K562 (cell line): Measurements from ENCODE around the gene RABL2A. TPM values are rescaled to one million over a fixed set of nuclear protein-coding genes. Genes with fewer than 3 reads are reported as not detected.
"Not testable (repeated sequence)": the region's sequence is repeated elsewhere in the genome, so short reads cannot be mapped to it uniquely, and the experiment has no call there.

Source experiments
- ATAC-seq: fragments of 200-7000 bp; cut with Tn5 transposase; 3 replicates; pipeline ENCODE4 v1.9.1; 2020; ENCODE audit warnings: moderate library complexity
- BruUV-seq: library from RNA; stranded (reverse); fragments of 400-500 nt; replicated peaks from 2 replicates; lab custom pipeline; 2021; lab: Mats Ljungman, UMichigan
- CTCF ChIA-PET: fragments of 300-600 bp; formaldehyde crosslinking; extraction: SDS; loops from one replicate; lab custom pipeline; 2021; ENCODE audit warnings: low intra/inter-chr PET ratio; lab: Yijun Ruan, JAX
- POLR2A ChIA-PET: fragments of 300-600, 350-650 bp; sonication (Branson Sonifier 250); formaldehyde crosslinking; extraction: SDS; loops from one replicate; lab custom pipeline; 2021; ENCODE audit warnings: antibody characterized with exemption, inconsistent platforms; lab: Yijun Ruan, JAX
- DNase-seq, 4 experiments: peaks; one replicate each; pipeline versions ENCODE4 v3.0.0 to v3.0.0-alpha.2; 2011 to 2018; ENCODE audit warnings: low spot score in 3 of 4, mixed read lengths in 3 of 4; ENCODE audit errors: extremely low read depth in 1 of 4
- FAIRE-seq: peaks from 2 replicates; lab custom pipeline; 2011; peaks lifted over from hg19 to GRCh38; lab: Jason Lieb, UNC
- H2AFZ ChIP-seq: 2 replicates; pipeline ENCODE4 v1.6.0; 2011; ENCODE audit warnings: low read depth, low read length, control low read depth, inconsistent platforms
- H3K27ac ChIP-seq: fragments of 200-600 bp; 3 replicates; pipeline ENCODE4 v1.8.0; 2011; ENCODE audit warnings: low read depth, mild to moderate bottlenecking, control low read depth, inconsistent platforms, low read length, moderate library complexity, mixed read lengths; ENCODE audit errors: extremely low read depth
- H3K27me3 ChIP-seq, 2 experiments: fragments of 300-600 bp in 1 of 2; 2 replicates in 1 of 2; 3 replicates in 1 of 2; pipeline versions ENCODE4 v1.6.0 to v1.8.0; 2011; ENCODE audit warnings: inconsistent platforms in 2 of 2, low read length in 2 of 2, mild to moderate bottlenecking in 1 of 2, mixed read lengths in 1 of 2, moderate library complexity in 1 of 2; ENCODE audit not compliant: control insufficient read depth in 2 of 2, insufficient read depth in 2 of 2
- H3K36me3 ChIP-seq: fragments of 300-600 bp; 3 replicates; pipeline ENCODE4 v1.8.0; 2011; ENCODE audit warnings: mild to moderate bottlenecking, low read length, inconsistent platforms; ENCODE audit not compliant: control insufficient read depth, insufficient read depth
- H3K4me1 ChIP-seq, 2 experiments: fragments of 200-600 bp in 1 of 2; replicated peaks in 1 of 2; 2 replicates in 1 of 2; 3 replicates in 1 of 2; pipeline versions ENCODE4 v1.5.1 to v1.8.0; 2011; ENCODE audit warnings: inconsistent platforms in 2 of 2, low read length in 2 of 2, mild to moderate bottlenecking in 1 of 2, mixed read lengths in 1 of 2, moderate library complexity in 1 of 2; ENCODE audit not compliant: control insufficient read depth in 2 of 2, insufficient read depth in 2 of 2
- H3K4me2 ChIP-seq: 2 replicates; pipeline ENCODE4 v1.6.1; 2011; ENCODE audit warnings: low read length, control low read depth, inconsistent platforms, mixed read lengths; ENCODE audit not compliant: insufficient read depth
- H3K4me3 ChIP-seq: fragments of 200-600 bp; sonication (generic), shearing (Covaris generic); 2 replicates; pipeline ENCODE4 v1.5.1; 2016; ENCODE audit warnings: control low read depth, inconsistent platforms
- H3K79me2 ChIP-seq: fragments of 200-600 bp; 3 replicates; pipeline ENCODE4 v1.8.0; 2011; ENCODE audit warnings: low read length, inconsistent platforms; ENCODE audit not compliant: control insufficient read depth, insufficient read depth
- H3K9ac ChIP-seq, 2 experiments: 2 replicates each; pipeline versions ENCODE4 v1.6.0 to v1.6.1; 2011; ENCODE audit warnings: low read depth in 2 of 2, low read length in 2 of 2, control low read depth in 1 of 2, inconsistent platforms in 1 of 2, mild to moderate bottlenecking in 1 of 2, mixed read lengths in 1 of 2; ENCODE audit not compliant: insufficient read depth in 1 of 2
- H3K9me1 ChIP-seq: one replicate; pipeline ENCODE4 v1.6.0; 2011; ENCODE audit warnings: inconsistent platforms, mild to moderate bottlenecking, low read length, moderate library complexity; ENCODE audit not compliant: control insufficient read depth, insufficient read depth
- H3K9me3 ChIP-seq: replicated peaks from 2 replicates; pipeline ENCODE4 v1.5.1; 2011; ENCODE audit warnings: low read depth, low read length, inconsistent platforms; ENCODE audit not compliant: control insufficient read depth, insufficient read depth
- H4K20me1 ChIP-seq: replicated peaks from 2 replicates; pipeline ENCODE4 v1.6.1; 2011; ENCODE audit warnings: low read length, inconsistent platforms, mixed read lengths; ENCODE audit not compliant: control insufficient read depth, insufficient read depth
- WGBS: fragments of 100-300 bp; shearing (Covaris generic); methylation state at CpG from one replicate; pipeline ENCODE4 v1.1.6; 2016; ENCODE audit warnings: low coverage, mixed read lengths; ENCODE audit not compliant: insufficient coverage; ENCODE audit errors: missing lambda C conversion rate; 5-methylcytosine and 5-hydroxymethylcytosine counted together
- in situ Hi-C: fragments of 300-500 bp; cut with MboI; formaldehyde crosslinking; loops from 4 replicates; pipeline ENCODE4 v1.15.0; 2018; ENCODE audit warnings: inconsistent platforms, mixed read lengths
- intact Hi-C: fragments of 100-400 bp; cut with micrococcal nuclease; formaldehyde crosslinking; loops from 2 replicates; pipeline ENCODE4 v1.14.2; 2022
- polyA plus RNA-seq, 8 experiments: library from polyadenylated mRNA; depleted of rRNA in 4 of 8; stranded (reverse) in 5 of 8; unstranded in 3 of 8; fragments of >200 nt; fragmentation: Nextera tagmentation in 2 of 8; fragmentation: Illumina TruSeq in 1 of 8; extraction: Ambion mirVana in 2 of 8; extraction: Trizol in 1 of 8; gene quantifications; 2 replicates each; pipeline versions ENCODE4 v1.2.1 to v1.2.3, GENCODE V29; 2011 to 2014; ENCODE audit warnings: inconsistent platforms in 1 of 8, missing spikeins in 1 of 8
- total RNA-seq, 7 experiments: library from RNA; depleted of rRNA in 6 of 7; stranded (reverse); fragments of >200 nt in 6 of 7; fragmentation: Illumina TruSeq in 2 of 7; extraction: Trizol in 2 of 7; gene quantifications; 2 replicates each; pipeline versions ENCODE4 v1.2.1 to v1.2.3, GENCODE V29; 2011 to 2021; ENCODE audit warnings: low replicate concordance in 1 of 7

Gene RABL2A
- total and polyA plus RNA-seq, 9 of the 15 experiments (the other 6 are each of a cell fraction or from before 2014, with no cell fraction given), result 0.27 to 5.8 (median 3.2) TPM

GRCh38 chr2:113636226-113636625, 9.2 kb downstream of the RABL2A start:
- in situ Hi-C loops, H3K36me3 ChIP-seq, H3K27ac ChIP-seq, ATAC-seq, POLR2A ChIA-PET, FAIRE-seq, H3K4me3 ChIP-seq, BruUV-seq, H3K9me1 ChIP-seq, intact Hi-C loops, H3K4me2 ChIP-seq, H3K4me1 ChIP-seq, H4K20me1 ChIP-seq, H3K9ac ChIP-seq, H2AFZ ChIP-seq, H3K79me2 ChIP-seq, H3K9me3 ChIP-seq, CTCF ChIA-PET, DNase-seq, H3K27me3 ChIP-seq: not testable (repeated sequence)
- 43% methylated on average over 2 of the region's 4 CpGs for WGBS

GRCh38 chr2:113638084-113638483, 11.0 kb downstream of the RABL2A start:
- H3K27me3 ChIP-seq, DNase-seq, H3K9ac ChIP-seq, intact Hi-C loops, H3K9me1 ChIP-seq, H3K79me2 ChIP-seq, H2AFZ ChIP-seq, H3K36me3 ChIP-seq, H3K27ac ChIP-seq, in situ Hi-C loops, H4K20me1 ChIP-seq, H3K4me3 ChIP-seq, CTCF ChIA-PET, ATAC-seq, POLR2A ChIA-PET, FAIRE-seq, BruUV-seq, H3K4me1 ChIP-seq, H3K4me2 ChIP-seq, H3K9me3 ChIP-seq: not testable (repeated sequence)
- WGBS, result 0% methylated on average over 2 of the region's 3 CpGs

GRCh38 chr2:113646217-113646616, 19.2 kb downstream of the RABL2A start:
- BruUV-seq, H3K36me3 ChIP-seq, H3K9me1 ChIP-seq, DNase-seq, H3K4me2 ChIP-seq, intact Hi-C loops, in situ Hi-C loops, H3K27me3 ChIP-seq, H4K20me1 ChIP-seq, H3K79me2 ChIP-seq, CTCF ChIA-PET, POLR2A ChIA-PET, H3K9ac ChIP-seq, H3K4me3 ChIP-seq, ATAC-seq, H3K27ac ChIP-seq, H2AFZ ChIP-seq, H3K9me3 ChIP-seq, H3K4me1 ChIP-seq: not testable (repeated sequence)
- WGBS, result 27% methylated on average over 2 of the region's 2 CpGs
- peak; percentile 54 for FAIRE-seq
